Pancreas (tissue), 10 donors: ENCODE results near the gene FBLN1. TPM values are rescaled to one million over a fixed set of nuclear protein-coding genes. Genes with fewer than 3 reads are reported as not detected.

Experiments used
- ATAC-seq, 4 donors: fragments of 200-7000 bp; cut with Tn5 transposase; one replicate each; pipeline versions ENCODE4 v1.8.0 to v1.9.1; 2020; ENCODE audit warnings: mild to moderate bottlenecking in 4 of 4, moderate library complexity in 4 of 4
- DNase-seq, 6 donors: peaks; one replicate each; pipeline ENCODE4 v3.0.0-alpha.2; 2020
- FAIRE-seq: peaks from 2 replicates; lab custom pipeline; 2012; peaks lifted over from hg19 to GRCh38; lab: Jason Lieb, UNC
- H3K27ac ChIP-seq, 4 donors: fragments of 200-600 bp; sonication (generic); 1 replicate in 3 of 4; 2 replicates in 1 of 4; pipeline versions ENCODE4 v1.5.0 to v1.8.0; 2020
- H3K27me3 ChIP-seq, 4 donors: fragments of 200-600 bp; one replicate each; pipeline ENCODE4 v1.8.0; 2021
- H3K36me3 ChIP-seq, 3 donors: fragments of 200-600 bp; sonication (generic) in 1 of 3; one replicate each; pipeline versions ENCODE4 v1.5.0 to v1.8.0; 2020 to 2021
- H3K4me1 ChIP-seq, 3 donors: fragments of 200-600 bp; one replicate each; pipeline ENCODE4 v1.8.0; 2021
- H3K4me3 ChIP-seq, 4 donors: fragments of 200-600 bp; sonication (generic) in 2 of 4; one replicate each; pipeline versions ENCODE4 v1.5.0 to v1.8.0; 2020 to 2021
- H3K9me3 ChIP-seq, 4 donors: fragments of 200-600 bp; one replicate each; pipeline ENCODE4 v1.8.0; 2021
- WGBS, 2 donors: extraction: QIAGEN DNeasy Blood & Tissue Kit; methylation state at CpG; one replicate each; pipeline ENCODE4 v1.1.7; 2013; 5-methylcytosine and 5-hydroxymethylcytosine counted together
- intact Hi-C, 3 donors: fragments of 100-400 bp; cut with DNase I; formaldehyde crosslinking; loops; one replicate each; pipeline versions ENCODE4 v1.11.1 to v1.14.2; 2022
- polyA plus RNA-seq, 2 donors: library from polyadenylated mRNA; stranded (reverse); fragments of 200-250 nt; gene quantifications; one replicate each; pipeline ENCODE4 v1.2.3, GENCODE V29; 2013
- total RNA-seq, 6 donors: library from RNA; stranded (reverse); fragmentation: NEBNext Ultra II Directional in 4 of 6; extraction: Animal tissue kit (Norgen Biotek cat#: 25700) in 4 of 6; gene quantifications; one replicate each; pipeline versions ENCODE4 v1.2.1 to v1.2.4, GENCODE V29; 2021 to 2023
- TF ChIP-seq, protein P1 (sequence below), 4 donors: fragments of 200-600 bp; sonication (generic) in 3 of 4; IDR thresholded peaks; one replicate each; pipeline versions ENCODE4 v1.5.0 to v1.8.0; 2021; ENCODE audit warnings: antibody characterized with exemption in 4 of 4
- donor health status: healthy with polysubstance abuse.
- donor health status: DM: no; HTN: no; CAD: no; lungs with moderate emphysema.
- donor health status: DM: no; HTN: no; CAD: no.
- donor health status: control.
- donor health status: control.
- donor health status: Bipolar disorder and iron deficiency.
- donor health status: DM: yes; HTN: yes; CAD: no.
- donor health status: DM: no; HTN: no; CAD: no.
- donor health status: DM: no; HTN: no; CAD: no.
- donor health status: DM: yes; HTN: yes; CAD: no.

The FBLN1 gene
- total and polyA plus RNA-seq, 8 donors: 12.0 to 114 (median 21.5) TPM

DNA sequence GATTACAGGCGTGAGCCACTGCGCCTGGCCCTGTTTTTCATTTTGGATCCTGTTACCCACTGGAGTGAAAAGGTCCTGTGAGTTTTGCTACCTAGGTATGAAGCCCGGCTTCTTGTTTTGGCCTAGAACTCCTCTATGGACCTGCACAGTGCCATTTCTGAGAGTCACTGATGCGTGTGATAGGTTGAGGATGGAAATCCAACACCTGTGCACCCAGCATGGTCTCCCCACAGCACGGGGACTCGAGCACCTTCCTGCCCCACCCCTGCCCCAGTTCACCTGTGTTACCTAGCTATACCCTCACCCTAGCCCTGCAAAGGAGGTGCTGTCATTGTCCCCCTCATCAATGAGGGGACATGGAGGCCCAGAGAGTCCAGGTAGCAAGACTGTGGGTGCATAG is 5.1 kb downstream of the FBLN1 start:
- no peaks in the 10 kb centered on the region for H3K4me1 ChIP-seq
- no peaks in the 10 kb centered on the region for H3K9me3 ChIP-seq
- 70 to 81% methylated on average over 6 of the region's 6 CpGs for WGBS, 2 donors
- intact Hi-C loops: no loop called here
- ATAC-seq: no peak
- H3K27me3 ChIP-seq: no peaks in the 10 kb centered on the region
- TF ChIP-seq, protein P1, sequence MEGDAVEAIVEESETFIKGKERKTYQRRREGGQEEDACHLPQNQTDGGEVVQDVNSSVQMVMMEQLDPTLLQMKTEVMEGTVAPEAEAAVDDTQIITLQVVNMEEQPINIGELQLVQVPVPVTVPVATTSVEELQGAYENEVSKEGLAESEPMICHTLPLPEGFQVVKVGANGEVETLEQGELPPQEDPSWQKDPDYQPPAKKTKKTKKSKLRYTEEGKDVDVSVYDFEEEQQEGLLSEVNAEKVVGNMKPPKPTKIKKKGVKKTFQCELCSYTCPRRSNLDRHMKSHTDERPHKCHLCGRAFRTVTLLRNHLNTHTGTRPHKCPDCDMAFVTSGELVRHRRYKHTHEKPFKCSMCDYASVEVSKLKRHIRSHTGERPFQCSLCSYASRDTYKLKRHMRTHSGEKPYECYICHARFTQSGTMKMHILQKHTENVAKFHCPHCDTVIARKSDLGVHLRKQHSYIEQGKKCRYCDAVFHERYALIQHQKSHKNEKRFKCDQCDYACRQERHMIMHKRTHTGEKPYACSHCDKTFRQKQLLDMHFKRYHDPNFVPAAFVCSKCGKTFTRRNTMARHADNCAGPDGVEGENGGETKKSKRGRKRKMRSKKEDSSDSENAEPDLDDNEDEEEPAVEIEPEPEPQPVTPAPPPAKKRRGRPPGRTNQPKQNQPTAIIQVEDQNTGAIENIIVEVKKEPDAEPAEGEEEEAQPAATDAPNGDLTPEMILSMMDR (IDR thresholded peaks at IDR 0.05): no peak
- H3K4me3 ChIP-seq: no peak overlapping the region
- no peaks in the 10 kb centered on the region for H3K36me3 ChIP-seq
- DNase-seq: no peak
- H3K27ac ChIP-seq: no peak overlapping the region
- no peak for FAIRE-seq

DNA sequence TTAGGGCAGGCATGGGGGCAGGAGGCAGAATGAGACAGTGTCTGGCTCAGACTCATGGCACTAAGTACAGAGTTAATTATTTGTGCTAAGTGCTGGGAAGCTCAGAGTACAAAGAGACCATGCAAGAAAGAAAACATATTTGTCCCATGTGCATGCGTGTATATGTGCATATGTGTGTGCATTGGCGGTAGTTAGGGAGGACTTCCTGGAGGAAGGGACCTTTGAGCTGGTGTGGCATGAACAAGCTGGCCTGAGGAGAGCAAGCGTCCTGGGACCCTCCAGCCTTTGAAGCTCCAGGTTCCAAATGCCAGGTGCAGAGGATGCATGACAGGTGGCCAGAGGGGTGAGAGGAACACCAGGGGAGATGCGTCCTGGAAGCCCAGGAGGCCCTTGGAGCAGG is 6.1 kb downstream of the FBLN1 start:
- Histone ChIP-seq H3K4me3 (no peak overlapping the region), H3K36me3 (no peaks in the 10 kb centered on the region), H3K27me3 (no peaks in the 10 kb centered on the region), H3K4me1 (no peaks in the 10 kb centered on the region), H3K27ac (no peak overlapping the region), H3K9me3 (no peaks in the 10 kb centered on the region)
- 71 to 78% methylated on average over 4 of the region's 4 CpGs for WGBS, 2 donors
- FAIRE-seq (no peak), ATAC-seq (no peak), DNase-seq (peak in 1 of 6 donors; percentile 5)
- TF ChIP-seq, protein P1 (IDR thresholded peaks at IDR 0.05): no peak
- intact Hi-C loops: no loop called here

DNA sequence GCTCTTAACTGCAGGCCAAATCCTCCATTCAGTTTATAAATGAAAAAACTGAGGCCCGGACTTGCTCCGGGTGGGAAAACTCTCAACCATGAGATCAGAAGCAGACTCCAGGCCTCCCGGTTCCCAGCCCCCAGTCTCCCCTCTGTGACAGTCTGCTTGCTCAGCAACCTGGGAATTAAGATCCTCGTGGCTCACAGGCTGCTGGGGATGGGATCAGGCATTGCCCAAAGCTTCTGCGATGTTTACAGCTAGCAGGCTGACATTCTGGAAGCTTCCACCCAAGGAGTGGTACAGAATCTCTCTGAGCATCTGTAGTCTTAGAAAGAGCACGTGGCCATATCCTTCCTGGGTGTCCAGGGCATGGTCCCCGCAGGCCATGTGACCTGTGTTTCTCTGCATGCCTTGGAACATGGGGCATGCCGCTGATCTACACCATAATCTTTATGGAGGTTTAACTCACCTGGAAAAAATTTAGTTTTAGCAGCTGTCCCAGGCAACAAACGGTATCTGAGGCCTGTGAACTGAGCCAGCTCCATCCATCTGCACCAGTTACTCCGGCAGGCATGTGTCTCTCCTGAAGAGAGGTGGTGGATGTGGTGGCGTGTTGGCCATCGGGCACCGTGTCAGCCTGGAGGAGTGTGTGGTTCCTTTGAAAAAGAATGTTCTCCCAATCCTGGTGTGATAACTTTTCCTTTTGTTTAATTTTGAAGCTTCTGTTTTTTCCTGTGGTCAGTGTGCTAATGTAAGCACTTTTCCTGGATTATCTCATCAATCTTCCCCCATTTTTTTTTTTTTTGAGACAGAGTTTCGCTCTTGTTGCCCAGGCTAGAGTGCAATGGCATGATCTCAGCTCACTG is 7.9 kb downstream of the FBLN1 start:
- no peaks in the 10 kb centered on the region for H3K4me1 ChIP-seq
- no peaks in the 10 kb centered on the region for H3K27me3 ChIP-seq
- no peak overlapping the region for H3K27ac ChIP-seq
- H3K36me3 ChIP-seq: no peaks in the 10 kb centered on the region
- no peak overlapping the region for H3K4me3 ChIP-seq
- no peak for ATAC-seq
- TF ChIP-seq, protein P1 (IDR thresholded peaks at IDR 0.05): no peak
- H3K9me3 ChIP-seq: no peaks in the 10 kb centered on the region
- WGBS, 2 donors: 69 to 70% methylated on average over 14 of the region's 14 CpGs
- intact Hi-C loops: no loop called here
- peak in 1 of 6 donors; percentile 14 for DNase-seq
- no peak for FAIRE-seq

DNA sequence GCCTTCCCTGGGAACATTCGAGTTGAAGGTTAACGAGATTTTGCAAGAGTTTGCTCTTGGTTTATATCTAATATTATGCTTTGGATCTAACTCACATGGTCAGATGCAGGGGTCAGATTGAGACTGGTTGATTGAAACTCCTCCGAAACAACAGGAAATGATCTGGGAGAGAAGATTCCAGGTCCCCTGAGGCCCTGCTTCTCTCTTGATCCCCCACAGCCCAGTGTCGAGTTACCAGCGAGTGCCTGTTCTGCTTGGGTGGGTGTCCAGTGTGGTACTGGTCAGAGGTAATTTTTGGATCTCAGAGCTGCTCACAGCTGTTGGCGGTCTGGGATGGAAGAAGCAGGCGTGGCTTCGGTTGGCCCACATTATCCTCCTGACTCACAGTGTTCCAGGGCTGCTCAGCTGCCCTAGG is 9.2 kb downstream of the FBLN1 start:
- TF ChIP-seq, protein P1 (IDR thresholded peaks at IDR 0.05): no peak
- Histone ChIP-seq H3K9me3 (no peaks in the 10 kb centered on the region), H3K4me3 (no peak overlapping the region), H3K27me3 (no peaks in the 10 kb centered on the region), H3K36me3 (no peaks in the 10 kb centered on the region), H3K4me1 (no peaks in the 10 kb centered on the region), H3K27ac (no peak overlapping the region)
- DNase-seq (peak in 4 of 6 donors; percentile 12 to 40 (median 22)), ATAC-seq (peak in 3 of 4 donors; percentile 51 to 65 (median 60)), FAIRE-seq (no peak)
- 61 to 65% methylated on average over 8 of the region's 8 CpGs for WGBS, 2 donors
- intact Hi-C loops: no loop called here

DNA sequence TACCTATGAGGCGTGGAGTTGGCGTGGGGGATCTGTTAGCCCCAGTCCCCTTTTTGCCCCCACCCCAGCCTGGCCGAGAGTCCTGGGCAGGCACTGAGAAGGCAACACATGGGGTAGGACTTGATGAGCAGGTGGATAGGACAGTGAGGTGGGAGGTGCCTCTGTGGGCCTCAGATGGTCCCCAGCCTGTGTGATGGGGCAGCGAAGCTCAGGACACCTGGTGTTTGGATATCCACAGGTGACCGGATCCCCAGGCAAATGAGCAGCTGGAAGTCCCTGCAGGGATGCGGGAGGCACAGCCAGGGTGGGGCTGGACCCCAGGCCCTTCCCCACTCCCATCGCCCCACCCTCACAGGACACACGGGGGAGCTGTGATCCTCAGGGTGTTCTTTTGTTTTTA is 9.7 kb downstream of the FBLN1 start:
- intact Hi-C loops: no loop called here
- no peaks in the 10 kb centered on the region for H3K27me3 ChIP-seq
- no peaks in the 10 kb centered on the region for H3K4me1 ChIP-seq
- no peaks in the 10 kb centered on the region for H3K36me3 ChIP-seq
- DNase-seq (peak in 1 of 6 donors; percentile 32), FAIRE-seq (no peak), ATAC-seq (no peak)
- H3K4me3 ChIP-seq: no peak overlapping the region
- H3K9me3 ChIP-seq: no peaks in the 10 kb centered on the region
- H3K27ac ChIP-seq: no peak overlapping the region
- WGBS, 2 donors: 59 to 67% methylated on average over 7 to 8 of the region's 8 CpGs
- TF ChIP-seq, protein P1 (IDR thresholded peaks at IDR 0.05): no peak
